Transverse colon (tissue), 4 donors: ENCODE data around the gene CDH6. TPM values are rescaled to one million over a fixed set of nuclear protein-coding genes. Genes with fewer than 3 reads are reported as not detected.

Source experiments
- DNase-seq: peaks from one replicate; pipeline ENCODE4 v3.0.0-alpha.2; 2019
- H3K27ac ChIP-seq, 4 donors: fragments of 200-600 bp; sonication (generic); 2 replicates each; pipeline ENCODE4 v1.5.1; 2016 to 2018; ENCODE audit warnings: inconsistent platforms in 4 of 4
- H3K27me3 ChIP-seq: fragments of 200-600 bp; sonication (generic); 2 replicates; pipeline ENCODE4 v1.5.1; 2017; ENCODE audit warnings: inconsistent platforms
- H3K36me3 ChIP-seq, 4 donors: fragments of 200-600 bp; sonication (generic); 2 replicates each; pipeline ENCODE4 v1.5.1; 2017 to 2019; ENCODE audit warnings: inconsistent platforms in 4 of 4
- H3K4me1 ChIP-seq, 4 donors: fragments of 200-600 bp; sonication (generic); 2 replicates each; pipeline ENCODE4 v1.5.1; 2017 to 2020; ENCODE audit warnings: inconsistent platforms in 4 of 4
- H3K4me3 ChIP-seq, 4 donors: fragments of 200-600 bp; sonication (generic); 1 replicate in 1 of 4; 2 replicates in 3 of 4; pipeline versions ENCODE4 v1.5.1 to v1.6.1; 2017 to 2019; ENCODE audit warnings: inconsistent platforms in 4 of 4
- H3K9me3 ChIP-seq, 2 donors: fragments of 200-600 bp; sonication (generic); 2 replicates each; pipeline ENCODE4 v1.5.1; 2017 to 2019; ENCODE audit warnings: inconsistent platforms in 2 of 2
- EP300 ChIP-seq: sonication (generic); formaldehyde crosslinking; IDR thresholded peaks from one replicate; pipeline ENCODE4 v1.6.1; 2017; ENCODE audit warnings: antibody characterized with exemption, low read depth
- POLR2A ChIP-seq: fragments of 450-650 bp; IDR thresholded peaks from one replicate; pipeline ENCODE4 v1.6.1; 2016; ENCODE audit warnings: antibody characterized with exemption, mild to moderate bottlenecking, moderate library complexity
- POLR2AphosphoS5 ChIP-seq, 3 donors: sonication (generic); formaldehyde crosslinking; IDR thresholded peaks; one replicate each; pipeline ENCODE4 v1.6.1; 2016; ENCODE audit warnings: antibody characterized with exemption in 3 of 3
- WGBS, 2 donors: methylation state at CpG; one replicate each; pipeline ENCODE4 v1.1.5; 2018; ENCODE audit warnings: low coverage in 1 of 2; 5-methylcytosine and 5-hydroxymethylcytosine counted together
- in situ Hi-C, 4 donors: fragments of 200-750 bp; cut with MboI; loops; one replicate each; pipeline versions ENCODE4 v1.15.0 to v1.15.1; 2017; ENCODE audit warnings: low sequenced_read_pairs in 3 of 4, low pct_ligation_motif_present in 1 of 4, low pct_unique_long_range_greater_than_20kb in 1 of 4
- intact Hi-C: fragments of 100-400 bp; cut with DNase I; formaldehyde crosslinking; loops from one replicate; pipeline ENCODE4 v1.15.1; 2023; ENCODE audit warnings: low total_unique reads
- total RNA-seq, 4 donors: library from RNA; depleted of rRNA; stranded (reverse); fragments of >200 nt; gene quantifications; one replicate each; pipeline ENCODE4 v1.1.0, GENCODE V29; 2016
- TF ChIP-seq, protein P1 (sequence below), 5 experiments: fragments of 200-600 bp in 3 of 5; fragments of 450-650 bp in 2 of 5; sonication (generic) in 3 of 5; IDR thresholded peaks; 1 replicate in 2 of 5; 2 replicates in 3 of 5; pipeline ENCODE4 v1.5.1; 2016 to 2017; ENCODE audit warnings: antibody characterized with exemption in 5 of 5, inconsistent platforms in 3 of 5, mild to moderate bottlenecking in 2 of 5, moderate library complexity in 1 of 5

The CDH6 gene
- total RNA-seq, 4 donors from 2014 or later: 0.60 to 1.2 (median 0.93) TPM

- TF ChIP-seq POLR2AphosphoS5 (IDR thresholded peaks at IDR 0.05) (no peak), EP300 (no peak), POLR2A (no peak)
- TF ChIP-seq, protein P1, sequence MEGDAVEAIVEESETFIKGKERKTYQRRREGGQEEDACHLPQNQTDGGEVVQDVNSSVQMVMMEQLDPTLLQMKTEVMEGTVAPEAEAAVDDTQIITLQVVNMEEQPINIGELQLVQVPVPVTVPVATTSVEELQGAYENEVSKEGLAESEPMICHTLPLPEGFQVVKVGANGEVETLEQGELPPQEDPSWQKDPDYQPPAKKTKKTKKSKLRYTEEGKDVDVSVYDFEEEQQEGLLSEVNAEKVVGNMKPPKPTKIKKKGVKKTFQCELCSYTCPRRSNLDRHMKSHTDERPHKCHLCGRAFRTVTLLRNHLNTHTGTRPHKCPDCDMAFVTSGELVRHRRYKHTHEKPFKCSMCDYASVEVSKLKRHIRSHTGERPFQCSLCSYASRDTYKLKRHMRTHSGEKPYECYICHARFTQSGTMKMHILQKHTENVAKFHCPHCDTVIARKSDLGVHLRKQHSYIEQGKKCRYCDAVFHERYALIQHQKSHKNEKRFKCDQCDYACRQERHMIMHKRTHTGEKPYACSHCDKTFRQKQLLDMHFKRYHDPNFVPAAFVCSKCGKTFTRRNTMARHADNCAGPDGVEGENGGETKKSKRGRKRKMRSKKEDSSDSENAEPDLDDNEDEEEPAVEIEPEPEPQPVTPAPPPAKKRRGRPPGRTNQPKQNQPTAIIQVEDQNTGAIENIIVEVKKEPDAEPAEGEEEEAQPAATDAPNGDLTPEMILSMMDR (IDR thresholded peaks at IDR 0.05): no peak
- Histone ChIP-seq H3K9me3 (no peaks in the 10 kb centered on the region), H3K4me1 (no peaks in the 10 kb centered on the region), H3K27ac (no peak overlapping the region), H3K4me3 (no peak overlapping the region), H3K27me3 (no peaks in the 10 kb centered on the region), H3K36me3 (no peaks in the 10 kb centered on the region)
- 79 to 81% methylated on average over 5 of the region's 5 CpGs for WGBS, 2 donors
- in situ Hi-C loops: no loop called here
- no peak for DNase-seq
- intact Hi-C loops: no loop called here
Measured at GRCh38 chr5:31303688-31304087, 110.2 kb downstream of the CDH6 start.

- intact Hi-C loops: no loop called here
- Histone ChIP-seq H3K27ac (no peak overlapping the region), H3K9me3 (no peaks in the 10 kb centered on the region), H3K4me3 (no peak overlapping the region), H3K27me3 (no peaks in the 10 kb centered on the region), H3K36me3 (no peaks in the 10 kb centered on the region), H3K4me1 (no peaks in the 10 kb centered on the region)
- TF ChIP-seq EP300 (no peak), POLR2A (no peak), POLR2AphosphoS5 (IDR thresholded peaks at IDR 0.05) (no peak)
- TF ChIP-seq, protein P1 (IDR thresholded peaks at IDR 0.05): no peak
- in situ Hi-C loops: no loop called here
- DNase-seq: no peak
- 91 to 100% methylated on average over 8 to 13 of the region's 13 CpGs for WGBS, 2 donors
Measured at GRCh38 chr5:31317665-31318064, 124.2 kb downstream of the CDH6 start.

GRCh38 chr5:31319335-31319734 lies 125.8 kb downstream of the CDH6 start:
- Histone ChIP-seq H3K27me3 (no peaks in the 10 kb centered on the region), H3K27ac (no peak overlapping the region), H3K9me3 (no peaks in the 10 kb centered on the region), H3K36me3 (no peaks in the 10 kb centered on the region), H3K4me1 (no peaks in the 10 kb centered on the region), H3K4me3 (no peak overlapping the region)
- 49 to 66% methylated on average over 2 to 4 of the region's 4 CpGs for WGBS, 2 donors
- DNase-seq: no peak
- TF ChIP-seq EP300 (no peak), POLR2AphosphoS5 (IDR thresholded peaks at IDR 0.05) (no peak)
- TF ChIP-seq, protein P1 (IDR thresholded peaks at IDR 0.05): no peak
- intact Hi-C loops (no loop called here), in situ Hi-C loops (no loop called here)

- Histone ChIP-seq H3K36me3 (no peaks in the 10 kb centered on the region), H3K4me1 (no peaks in the 10 kb centered on the region), H3K27ac (no peak overlapping the region), H3K27me3 (no peaks in the 10 kb centered on the region), H3K4me3 (no peak overlapping the region), H3K9me3 (no peaks in the 10 kb centered on the region)
- 90% methylated on average over 18 of the region's 18 CpGs; no CpG with 5 or more reads in 1 of the 2 donors for WGBS, 2 donors
- no peak for DNase-seq
- intact Hi-C loops (no loop called here), in situ Hi-C loops (no loop called here)
- no peak for TF ChIP-seq POLR2A
- TF ChIP-seq EP300: no peak
- TF ChIP-seq POLR2AphosphoS5 (IDR thresholded peaks at IDR 0.05): no peak
- TF ChIP-seq, protein P1 (IDR thresholded peaks at IDR 0.05): no peak
Measured at GRCh38 chr5:31322946-31323345, 129.5 kb downstream of the CDH6 start.
